Activated naive CD4-positive, alpha-beta T cell treated with anti-CD3 and anti-CD28 coated beads, Interleukin-2, amount 50 U/mL, for 24 hours (primary cell): Measurements from ENCODE around the gene TYRO3.

ENCODE experiments used
- H3K27ac Mint-ChIP-seq: one replicate; pipeline ENCODE4 v1.8.0; 2021; ENCODE audit warnings: mild to moderate bottlenecking, mixed read lengths
- H3K27me3 Mint-ChIP-seq: one replicate; pipeline ENCODE4 v1.8.0; 2021; ENCODE audit warnings: mixed read lengths
- H3K36me3 Mint-ChIP-seq: one replicate; pipeline ENCODE4 v1.8.0; 2021; ENCODE audit warnings: mixed read lengths
- H3K4me1 Mint-ChIP-seq: one replicate; pipeline ENCODE4 v1.8.0; 2021; ENCODE audit warnings: mixed read lengths
- H3K4me3 Mint-ChIP-seq: one replicate; pipeline ENCODE4 v1.8.0; 2021; ENCODE audit warnings: mild to moderate bottlenecking, mixed read lengths
- H3K9me3 Mint-ChIP-seq: one replicate; pipeline ENCODE4 v1.8.0; 2021; ENCODE audit warnings: mixed read lengths

TYRO3 gene

DNA sequence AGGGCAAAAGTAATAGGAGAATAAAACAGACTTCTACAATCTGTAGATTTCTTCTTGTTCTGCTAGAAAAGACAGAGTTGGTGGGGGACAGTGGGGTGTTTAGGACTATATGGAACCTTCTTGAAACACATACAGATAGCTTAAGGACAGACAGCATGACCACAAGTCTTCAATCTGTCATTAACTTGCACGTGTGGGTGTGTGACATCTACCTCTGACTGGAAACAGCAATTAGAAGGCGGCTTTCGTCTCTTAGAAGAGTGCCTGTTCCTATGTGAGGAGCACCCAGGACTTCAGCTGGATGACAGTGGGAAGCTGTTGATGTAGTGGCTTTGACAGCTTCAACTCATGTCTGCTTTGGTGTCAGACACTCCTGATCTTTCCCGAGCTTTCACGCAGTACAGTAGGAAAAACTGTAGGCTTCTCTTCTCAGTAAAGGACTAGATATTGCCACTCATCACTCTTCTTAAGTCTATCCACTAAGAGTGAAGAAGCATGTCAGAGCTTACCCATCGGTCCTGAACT is 44.5 kb downstream of the TYRO3 start:
- Mint-ChIP-seq H3K36me3 (no peaks in the 10 kb centered on the region), H3K27me3 (no peaks in the 10 kb centered on the region), H3K9me3 (no peaks in the 10 kb centered on the region), H3K27ac (no peak overlapping the region), H3K4me3 (no peak overlapping the region), H3K4me1 (peaks cover 10% of the 10 kb centered on the region)

GRCh38 chr15:41603941-41604911 is 45.2 kb downstream of the TYRO3 start:
- Mint-ChIP-seq H3K36me3 (no peaks in the 10 kb centered on the region), H3K9me3 (no peaks in the 10 kb centered on the region), H3K4me1 (peaks cover 10% of the 10 kb centered on the region), H3K27ac (no peak overlapping the region), H3K4me3 (peak overlapping the region; percentile 75), H3K27me3 (no peaks in the 10 kb centered on the region)

DNA sequence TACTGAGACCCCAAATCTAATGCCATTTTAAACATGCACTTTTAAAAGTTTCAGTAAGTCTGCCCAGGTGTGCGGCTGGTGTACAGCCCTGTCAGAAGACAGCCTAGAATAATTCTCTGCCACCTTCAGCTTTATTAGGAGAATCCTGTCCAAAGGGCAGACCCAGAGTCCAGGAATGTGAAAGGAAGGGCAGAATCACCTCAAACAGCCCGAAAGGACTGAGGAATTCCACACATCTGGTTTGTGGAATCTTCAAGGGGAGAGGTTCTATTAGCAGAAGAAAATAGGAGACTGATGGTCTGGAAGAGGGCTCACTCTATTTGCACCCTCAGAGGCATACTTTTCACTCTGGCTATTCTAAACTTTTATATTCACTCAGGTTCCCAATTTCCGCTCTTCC is 46.6 kb downstream of the TYRO3 start:
- Mint-ChIP-seq H3K9me3 (no peaks in the 10 kb centered on the region), H3K4me3 (no peak overlapping the region), H3K36me3 (no peaks in the 10 kb centered on the region), H3K27me3 (no peaks in the 10 kb centered on the region), H3K4me1 (peaks cover 10% of the 10 kb centered on the region), H3K27ac (no peak overlapping the region)

GRCh38 chr15:41606997-41607396 is 48.0 kb downstream of the TYRO3 start:
- Mint-ChIP-seq H3K27ac (no peak overlapping the region), H3K4me3 (no peak overlapping the region), H3K27me3 (no peaks in the 10 kb centered on the region), H3K36me3 (no peaks in the 10 kb centered on the region), H3K4me1 (peaks cover 10% of the 10 kb centered on the region), H3K9me3 (no peaks in the 10 kb centered on the region)

DNA sequence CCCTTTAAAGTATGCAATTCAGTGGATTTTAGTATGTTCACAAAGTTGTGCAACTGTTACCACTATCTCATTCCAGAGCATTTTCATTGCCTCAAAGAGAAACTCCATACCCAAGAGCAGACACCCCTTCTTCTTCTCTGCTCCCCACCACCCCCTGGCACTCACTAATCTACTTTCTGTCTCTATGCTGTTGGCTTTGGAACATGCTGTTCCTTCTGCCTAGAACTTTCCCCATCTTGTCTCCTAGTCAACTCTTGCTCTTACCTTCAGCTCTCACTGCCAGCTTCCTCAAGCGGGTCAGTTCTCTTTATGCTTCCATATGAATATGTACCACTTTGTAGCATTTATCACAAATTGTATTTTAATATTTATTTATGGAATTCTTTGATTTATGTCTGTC is 50.1 kb downstream of the TYRO3 start:
- Mint-ChIP-seq H3K36me3 (peaks cover 2% of the 10 kb centered on the region), H3K9me3 (no peaks in the 10 kb centered on the region), H3K27ac (no peak overlapping the region), H3K4me1 (peaks cover 5% of the 10 kb centered on the region), H3K4me3 (no peak overlapping the region), H3K27me3 (no peaks in the 10 kb centered on the region)

- Mint-ChIP-seq H3K36me3 (peaks cover 2% of the 10 kb centered on the region), H3K27me3 (no peaks in the 10 kb centered on the region), H3K4me1 (no peaks in the 10 kb centered on the region), H3K4me3 (no peak overlapping the region), H3K9me3 (no peaks in the 10 kb centered on the region), H3K27ac (no peak overlapping the region)
These were observed 51.0 kb downstream of the TYRO3 start for GRCh38 chr15:41610048-41610447.

DNA sequence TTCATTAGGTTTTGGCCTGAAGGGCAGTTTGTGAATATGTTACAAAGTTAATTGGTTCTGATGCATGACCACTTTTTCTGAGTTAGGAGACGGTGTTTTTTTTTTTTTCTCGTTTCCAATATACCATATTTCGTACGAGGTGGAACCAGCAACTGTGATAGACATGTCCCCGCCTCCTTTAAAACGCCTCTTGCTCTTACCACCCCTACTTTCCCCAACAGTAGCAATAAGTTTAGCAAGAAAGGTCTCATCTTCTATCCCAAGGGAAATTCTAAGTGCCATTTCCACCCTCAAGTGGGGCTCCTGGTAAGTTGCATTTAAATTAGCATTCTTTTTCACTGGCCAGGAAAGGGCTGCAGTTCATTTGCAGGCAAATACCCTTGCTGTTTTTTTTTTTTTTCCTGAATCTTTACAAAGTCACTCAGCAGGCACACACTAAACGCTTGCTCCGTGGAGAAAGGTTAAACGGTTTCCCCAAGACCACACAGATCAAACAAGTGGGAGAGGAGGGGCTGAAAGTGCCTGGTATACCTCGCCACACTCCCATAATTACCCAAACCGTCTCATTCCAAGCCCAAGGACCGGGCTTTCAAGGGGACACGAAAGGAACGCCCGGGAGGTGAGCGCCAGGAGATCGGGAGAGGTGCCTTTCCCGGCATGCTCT is 61.7 kb downstream of the TYRO3 start:
- peak overlapping the region; percentile 72 for H3K4me3 Mint-ChIP-seq
- H3K27me3 Mint-ChIP-seq = no peaks in the 10 kb centered on the region
- H3K27ac Mint-ChIP-seq = peak overlapping the region; percentile 74
- H3K9me3 Mint-ChIP-seq = peaks cover 5% of the 10 kb centered on the region
- H3K4me1 Mint-ChIP-seq = peaks cover 21% of the 10 kb centered on the region
- H3K36me3 Mint-ChIP-seq = peaks cover 2% of the 10 kb centered on the region

- peak overlapping the region; percentile 72 for H3K4me3 Mint-ChIP-seq
These were observed 62.5 kb downstream of the TYRO3 start for GRCh38 chr15:41621200-41622193.

DNA sequence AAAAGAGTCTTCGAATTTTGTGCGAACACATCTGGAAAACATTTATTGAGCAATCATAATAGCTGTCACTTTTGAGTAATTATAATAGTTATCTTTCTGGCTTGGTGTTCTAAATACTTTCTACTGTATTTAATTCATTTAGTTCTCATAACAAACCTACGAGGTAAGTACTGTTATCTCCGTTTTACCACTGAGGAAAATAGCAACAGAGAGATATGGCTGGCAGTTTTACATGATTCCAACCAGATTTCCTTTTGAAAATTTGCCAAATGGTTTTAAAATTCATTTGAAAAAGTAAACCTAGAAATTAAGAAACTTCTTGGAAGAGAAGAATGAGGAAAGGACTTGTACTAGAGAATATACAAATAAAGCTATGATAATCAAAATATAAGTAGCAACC is 63.9 kb downstream of the TYRO3 start:
- Mint-ChIP-seq H3K27me3 (no peaks in the 10 kb centered on the region), H3K27ac (no peak overlapping the region)

More at GRCh38 chr15:41621200-41622193, 62.5 kb downstream of the TYRO3 start:
- Mint-ChIP-seq H3K4me1 (peaks cover 21% of the 10 kb centered on the region), H3K9me3 (peaks cover 5% of the 10 kb centered on the region), H3K27ac (peak overlapping the region; percentile 74), H3K36me3 (peaks cover 2% of the 10 kb centered on the region), H3K27me3 (no peaks in the 10 kb centered on the region)

GRCh38 chr15:41627203-41627602 is 68.2 kb downstream of the TYRO3 start:
- Mint-ChIP-seq H3K4me1 (peaks cover 7% of the 10 kb centered on the region), H3K36me3 (no peaks in the 10 kb centered on the region), H3K9me3 (no peaks in the 10 kb centered on the region), H3K4me3 (no peak overlapping the region), H3K27me3 (no peaks in the 10 kb centered on the region), H3K27ac (no peak overlapping the region)

More for the DNA sequence above, 63.9 kb downstream of the TYRO3 start:
- Mint-ChIP-seq H3K36me3 (peaks cover 2% of the 10 kb centered on the region), H3K4me3 (peak overlapping the region; percentile 23), H3K9me3 (peaks cover 5% of the 10 kb centered on the region), H3K4me1 (peaks cover 21% of the 10 kb centered on the region)

DNA sequence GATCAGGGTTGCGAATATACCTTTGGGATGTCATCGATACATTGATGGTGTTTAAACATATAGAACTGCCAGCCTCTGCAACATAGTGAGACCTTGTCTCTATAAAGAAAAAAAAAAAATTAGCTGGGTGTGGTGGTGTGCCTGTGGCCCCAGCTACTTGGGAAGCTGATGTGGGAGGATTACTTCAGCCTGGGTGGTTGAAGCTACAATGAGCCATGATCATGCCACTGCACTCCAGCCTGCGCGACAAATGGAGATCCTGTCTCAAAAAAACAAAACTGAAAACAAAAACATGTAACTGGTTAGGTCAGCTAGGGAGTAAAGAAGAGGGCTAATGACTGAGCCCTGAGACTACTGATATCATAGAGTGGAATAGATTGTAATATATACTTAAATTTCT is 70.5 kb downstream of the TYRO3 start:
- Mint-ChIP-seq H3K36me3 (no peaks in the 10 kb centered on the region), H3K4me3 (no peak overlapping the region), H3K27me3 (no peaks in the 10 kb centered on the region), H3K9me3 (no peaks in the 10 kb centered on the region), H3K27ac (no peak overlapping the region), H3K4me1 (peaks cover 6% of the 10 kb centered on the region)

DNA sequence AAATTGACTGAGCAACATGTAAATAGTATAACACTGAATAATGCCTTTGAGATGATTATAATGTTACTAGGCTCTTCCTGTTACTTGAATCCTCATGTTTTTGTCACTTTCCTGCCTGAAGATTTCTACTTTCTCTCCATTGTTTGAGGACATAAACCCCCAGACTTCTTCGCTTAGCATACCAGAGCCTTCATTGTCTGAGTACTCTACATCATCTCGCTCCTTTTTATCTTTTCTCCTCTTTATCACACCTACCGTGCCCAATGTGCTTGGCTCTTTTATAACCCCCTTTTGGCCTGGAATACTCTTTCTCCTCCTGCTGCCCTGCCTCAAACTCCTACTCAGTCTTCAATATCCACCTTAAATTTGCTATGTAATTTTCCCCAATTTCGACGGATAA is 70.9 kb downstream of the TYRO3 start:
- Mint-ChIP-seq H3K4me1 (peaks cover 9% of the 10 kb centered on the region), H3K36me3 (no peaks in the 10 kb centered on the region), H3K9me3 (no peaks in the 10 kb centered on the region), H3K4me3 (no peak overlapping the region), H3K27me3 (no peaks in the 10 kb centered on the region), H3K27ac (no peak overlapping the region)

GRCh38 chr15:41630616-41631217 is 71.7 kb downstream of the TYRO3 start:
- Mint-ChIP-seq H3K27ac (no peak overlapping the region), H3K9me3 (no peaks in the 10 kb centered on the region), H3K27me3 (no peaks in the 10 kb centered on the region), H3K36me3 (no peaks in the 10 kb centered on the region), H3K4me1 (peaks cover 9% of the 10 kb centered on the region), H3K4me3 (no peak overlapping the region)

DNA sequence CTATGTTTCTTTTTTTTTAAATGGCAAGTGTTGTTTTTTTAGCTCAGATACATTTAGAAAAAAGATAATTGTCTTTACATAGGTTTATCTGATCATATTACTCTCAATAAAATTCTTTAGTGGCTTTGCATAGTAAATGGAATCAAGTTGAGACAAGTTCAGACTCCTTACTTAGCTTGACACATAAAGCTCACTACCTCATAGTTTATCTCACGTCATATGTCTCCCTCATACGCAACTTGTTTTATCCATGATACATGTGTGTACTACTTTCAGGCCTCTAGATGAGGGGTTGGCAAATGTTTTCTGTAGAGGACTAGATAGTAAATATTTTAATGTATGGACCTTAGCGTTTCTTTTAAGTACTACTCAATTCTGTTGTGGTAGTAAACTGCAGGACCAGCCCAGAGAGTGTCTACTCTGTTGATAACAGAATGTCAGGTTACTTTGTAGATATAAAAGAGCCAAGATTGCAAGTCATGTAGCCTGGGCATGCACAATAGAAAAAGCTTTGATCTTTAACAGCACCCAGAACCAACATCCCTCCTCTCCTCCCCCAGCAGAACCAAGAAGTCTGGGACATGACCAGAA is 73.0 kb downstream of the TYRO3 start:
- Mint-ChIP-seq H3K4me1 (peaks cover 9% of the 10 kb centered on the region), H3K36me3 (no peaks in the 10 kb centered on the region), H3K4me3 (no peak overlapping the region), H3K27me3 (no peaks in the 10 kb centered on the region), H3K27ac (no peak overlapping the region), H3K9me3 (no peaks in the 10 kb centered on the region)
